T-cell (primary cell): ENCODE results near the gene IL17F. TPM values are rescaled to one million over a fixed set of nuclear protein-coding genes. Genes with fewer than 3 reads are reported as not detected.

ENCODE experiments used
- ATAC-seq, 4 experiments: fragments of 200-7000 bp in 3 of 4; fragments of 150-1000 bp in 1 of 4; cut with Tn5 transposase; replicated peaks in 1 of 4; 1 replicate in 3 of 4; 2 replicates in 1 of 4; pipeline ENCODE4 v1.10.0; 2021; ENCODE audit warnings: moderate library complexity in 3 of 4, mild to moderate bottlenecking in 2 of 4, moderate number of reproducible peaks in 1 of 4
- CTCF ChIA-PET, 2 donors: fragments of 300-600 bp; sonication (Branson Sonifier 250); formaldehyde crosslinking; loops; one replicate each; lab custom pipeline; 2022; ENCODE audit warnings: antibody characterized with exemption in 2 of 2; lab: Charles Lee
- POLR2A ChIA-PET, 2 donors: fragments of 300-600 bp; sonication (Branson Sonifier 250); formaldehyde crosslinking; loops; one replicate each; lab custom pipeline; 2022; ENCODE audit warnings: antibody characterized with exemption in 2 of 2; lab: Charles Lee
- DNase-seq, 35 experiments: peaks; one replicate each; pipeline versions ENCODE4 v3.0.0 to v3.0.0-alpha.2; 2013 to 2023
- H3K27ac ChIP-seq: one replicate; pipeline ENCODE4 v1.5.1; 2013; ENCODE audit warnings: low read length
- H3K27me3 ChIP-seq, 2 experiments: replicated peaks in 1 of 2; 1 replicate in 1 of 2; 2 replicates in 1 of 2; pipeline versions ENCODE4 v1.6.1 to v1.7.0; 2013; ENCODE audit warnings: low read length in 1 of 2, mixed read lengths in 1 of 2; ENCODE audit not compliant: control insufficient read depth in 2 of 2, insufficient read depth in 2 of 2; ENCODE audit errors: extremely low read depth in 1 of 2
- H3K36me3 ChIP-seq, 2 donors: 1 replicate in 1 of 2; 2 replicates in 1 of 2; pipeline versions ENCODE4 v1.6.1 to v1.7.0; 2013; ENCODE audit warnings: low read length in 1 of 2; ENCODE audit not compliant: control insufficient read depth in 2 of 2, insufficient read depth in 1 of 2; ENCODE audit errors: extremely low read depth in 1 of 2
- H3K4me1 ChIP-seq, 2 experiments: 1 replicate in 1 of 2; 2 replicates in 1 of 2; pipeline versions ENCODE4 v1.6.1 to v1.7.0; 2013; ENCODE audit warnings: low read length in 2 of 2, mixed read lengths in 1 of 2; ENCODE audit not compliant: insufficient read depth in 2 of 2, control insufficient read depth in 1 of 2; ENCODE audit errors: extremely low read depth in 1 of 2
- H3K4me3 ChIP-seq, 2 donors: 1 replicate in 1 of 2; 2 replicates in 1 of 2; pipeline versions ENCODE4 v1.5.1 to v1.7.0; 2013; ENCODE audit warnings: mild to moderate bottlenecking in 2 of 2, low read length in 1 of 2, moderate library complexity in 1 of 2; ENCODE audit not compliant: control insufficient read depth in 1 of 2; ENCODE audit errors: extremely low read depth in 1 of 2
- H3K9me3 ChIP-seq: 2 replicates; pipeline ENCODE4 v1.7.0; 2013
- H3K27ac Mint-ChIP-seq, 2 donors: one replicate each; pipeline ENCODE4 v1.8.0; 2020 to 2021; ENCODE audit warnings: mild to moderate bottlenecking in 2 of 2, mixed read lengths in 2 of 2
- H3K27me3 Mint-ChIP-seq, 2 donors: one replicate each; pipeline ENCODE4 v1.8.0; 2021 to 2022; ENCODE audit warnings: mixed read lengths in 2 of 2
- H3K36me3 Mint-ChIP-seq: one replicate; pipeline ENCODE4 v1.8.0; 2021; ENCODE audit warnings: mixed read lengths
- H3K4me1 Mint-ChIP-seq, 3 donors: one replicate each; pipeline ENCODE4 v1.8.0; 2020 to 2022; ENCODE audit warnings: mixed read lengths in 3 of 3, mild to moderate bottlenecking in 1 of 3
- H3K4me3 Mint-ChIP-seq, 3 donors: one replicate each; pipeline ENCODE4 v1.8.0; 2020 to 2022; ENCODE audit warnings: mild to moderate bottlenecking in 3 of 3, mixed read lengths in 3 of 3, moderate library complexity in 3 of 3
- H3K9me3 Mint-ChIP-seq, 3 donors: one replicate each; pipeline ENCODE4 v1.8.0; 2020 to 2022; ENCODE audit warnings: mixed read lengths in 3 of 3
- WGBS: methylation state at CpG from one replicate; pipeline ENCODE4 v1.1.5; 2013; ENCODE audit warnings: missing lambda C conversion rate; ENCODE audit not compliant: insufficient coverage; 5-methylcytosine and 5-hydroxymethylcytosine counted together
- total RNA-seq, 35 experiments: library from RNA in 6 of 35; stranded (reverse) in 6 of 35; fragments of 120-200 nt in 1 of 35; gene quantifications; one replicate each; pipeline versions ENCODE4 v1.2.1 to v1.2.4 and lab custom pipeline; 2013 to 2026

Gene IL17F
- total RNA-seq, 5 donors from 2014 or later (not counting 1 experiment from before 2014, with no cell fraction given) = not detected

- Histone ChIP-seq H3K9me3 (no peaks in the 10 kb centered on the region), H3K36me3 (no peaks in the 10 kb centered on the region), H3K4me1 (no peaks in the 10 kb centered on the region), H3K4me3 (no peak overlapping the region), H3K27me3 (peaks cover 0 to 2% of the 10 kb centered on the region in 2 experiments), H3K27ac (no peak overlapping the region)
- Mint-ChIP-seq H3K27ac (no peak overlapping the region), H3K4me3 (no peak overlapping the region), H3K36me3 (no peaks in the 10 kb centered on the region), H3K27me3 (peaks cover 13 to 14% of the 10 kb centered on the region in 2 donors), H3K9me3 (no peaks in the 10 kb centered on the region), H3K4me1 (peaks cover 6 to 10% (median 8%) of the 10 kb centered on the region in 3 donors)
- WGBS = no CpG with 5 or more reads among the region's 2 CpGs
- peak in 1 of 35 experiments; percentile 22 for DNase-seq
- ChIA-PET POLR2A (no interaction called here), CTCF (interaction anchor here (0.5 to 0.6 kb wide), 3 partner anchors 50 to 876 kb away, joined by 3 to 4 read pairs (median 3); no protein-coding TSS in a partner anchor)
- ATAC-seq = peak in 1 of 4 experiments; percentile 32
These were observed 31.2 kb downstream of the IL17F start for GRCh38 chr6:52213127-52213526.

GRCh38 chr6:52210227-52210626, 34.1 kb downstream of the IL17F start:
- ATAC-seq = no peak

GRCh38 chr6:52209770-52210169, 34.5 kb downstream of the IL17F start:
- H3K4me1 Mint-ChIP-seq = peaks cover 6 to 10% (median 8%) of the 10 kb centered on the region in 3 donors
- CTCF ChIA-PET = no interaction called here
- Histone ChIP-seq H3K27ac (no peak overlapping the region), H3K36me3 (no peaks in the 10 kb centered on the region), H3K9me3 (no peaks in the 10 kb centered on the region), H3K4me3 (no peak overlapping the region), H3K4me1 (no peaks in the 10 kb centered on the region), H3K27me3 (peaks cover 0 to 7% of the 10 kb centered on the region in 2 experiments)
- H3K27ac Mint-ChIP-seq = no peak overlapping the region
- no peaks in the 10 kb centered on the region for H3K9me3 Mint-ChIP-seq
- POLR2A ChIA-PET = interaction anchor here in 1 of 2 donors (0.6 kb wide), 1 partner anchor 15 kb away, joined by 4 read pairs; no protein-coding TSS in a partner anchor
- ATAC-seq (no peak), DNase-seq (no peak)
- WGBS = no CpG with 5 or more reads among the region's 2 CpGs
- H3K4me3 Mint-ChIP-seq = no peak overlapping the region
- peaks cover 18 to 20% of the 10 kb centered on the region in 2 donors for H3K27me3 Mint-ChIP-seq
- H3K36me3 Mint-ChIP-seq = no peaks in the 10 kb centered on the region

More at GRCh38 chr6:52210227-52210626, 34.1 kb downstream of the IL17F start:
- 49% methylated on average over 2 of the region's 2 CpGs for WGBS
- Mint-ChIP-seq H3K27me3 (peaks cover 18 to 20% of the 10 kb centered on the region in 2 donors), H3K27ac (no peak overlapping the region), H3K9me3 (no peaks in the 10 kb centered on the region), H3K4me1 (peaks cover 6 to 10% (median 8%) of the 10 kb centered on the region in 3 donors), H3K36me3 (no peaks in the 10 kb centered on the region), H3K4me3 (no peak overlapping the region)
- Histone ChIP-seq H3K27ac (no peak overlapping the region), H3K4me1 (no peaks in the 10 kb centered on the region), H3K9me3 (no peaks in the 10 kb centered on the region), H3K27me3 (peaks cover 0 to 7% of the 10 kb centered on the region in 2 experiments), H3K4me3 (no peak overlapping the region), H3K36me3 (no peaks in the 10 kb centered on the region)
- ChIA-PET CTCF (no interaction called here), POLR2A (no interaction called here)
- DNase-seq = no peak

- Histone ChIP-seq H3K27me3 (peaks cover 0 to 7% of the 10 kb centered on the region in 2 experiments), H3K9me3 (no peaks in the 10 kb centered on the region), H3K4me3 (no peak overlapping the region), H3K36me3 (no peaks in the 10 kb centered on the region), H3K27ac (no peak overlapping the region), H3K4me1 (no peaks in the 10 kb centered on the region)
- CTCF ChIA-PET = no interaction called here
- no peaks in the 10 kb centered on the region for H3K9me3 Mint-ChIP-seq
- H3K27me3 Mint-ChIP-seq = peaks cover 18 to 20% of the 10 kb centered on the region in 2 donors
- no peak overlapping the region for H3K4me3 Mint-ChIP-seq
- 90% methylated on average over 2 of the region's 3 CpGs for whole genome bisulfite sequencing
- peaks cover 6 to 10% (median 8%) of the 10 kb centered on the region in 3 donors for H3K4me1 Mint-ChIP-seq
- no peak overlapping the region for H3K27ac Mint-ChIP-seq
- no peaks in the 10 kb centered on the region for H3K36me3 Mint-ChIP-seq
- POLR2A ChIA-PET = no interaction called here
- DNase-seq = no peak
- no peak for ATAC-seq
These were observed 35.7 kb downstream of the IL17F start for GRCh38 chr6:52208612-52209011.

GRCh38 chr6:52207066-52207465, 37.2 kb downstream of the IL17F start:
- Histone ChIP-seq H3K9me3 (no peaks in the 10 kb centered on the region), H3K4me3 (no peak overlapping the region), H3K27ac (no peak overlapping the region), H3K36me3 (no peaks in the 10 kb centered on the region), H3K4me1 (no peaks in the 10 kb centered on the region), H3K27me3 (peaks cover 0 to 7% of the 10 kb centered on the region in 2 experiments)
- 71% methylated on average over 1 of the region's 2 CpGs for WGBS
- Mint-ChIP-seq H3K4me3 (no peak overlapping the region), H3K9me3 (no peaks in the 10 kb centered on the region), H3K27me3 (peaks cover 17% of the 10 kb centered on the region in 2 donors), H3K36me3 (no peaks in the 10 kb centered on the region), H3K27ac (no peak overlapping the region), H3K4me1 (no peaks in the 10 kb centered on the region)
- DNase-seq (no peak), ATAC-seq (no peak)
- CTCF ChIA-PET = interaction anchor here in 1 of 2 donors (0.6 kb wide), 1 partner anchor 760 kb away, joined by 3 read pairs; no protein-coding TSS in a partner anchor
- POLR2A ChIA-PET = no interaction called here

GRCh38 chr6:52201493-52201892, 42.8 kb downstream of the IL17F start:
- no peak overlapping the region for H3K27ac ChIP-seq
- no peak for DNase-seq
- no peaks in the 10 kb centered on the region for H3K9me3 ChIP-seq
- peaks cover 0 to 26% (median 21%) of the 10 kb centered on the region in 3 donors for H3K9me3 Mint-ChIP-seq
- no peak overlapping the region for H3K4me3 Mint-ChIP-seq
- peaks cover 0 to 4% of the 10 kb centered on the region in 2 experiments for H3K27me3 ChIP-seq
- H3K27me3 Mint-ChIP-seq = peaks cover 1 to 4% of the 10 kb centered on the region in 2 donors
- H3K4me3 ChIP-seq = no peak overlapping the region
- no peaks in the 10 kb centered on the region for H3K4me1 ChIP-seq
- no peak overlapping the region for H3K27ac Mint-ChIP-seq
- POLR2A ChIA-PET = no interaction called here
- peaks cover 3% of the 10 kb centered on the region for H3K36me3 Mint-ChIP-seq
- ATAC-seq = no peak
- no peaks in the 10 kb centered on the region for H3K36me3 ChIP-seq
- CTCF ChIA-PET = no interaction called here
- no peaks in the 10 kb centered on the region for H3K4me1 Mint-ChIP-seq
